Breast epithelium (tissue), 3 donors: ENCODE results near the gene SVEP1.

Experiments
- CTCF ChIP-seq, 3 donors: fragments of 450-650 bp; IDR thresholded peaks; one replicate each; pipeline ENCODE4 v1.5.1; 2016 to 2017; ENCODE audit warnings: antibody characterized with exemption in 3 of 3, mild to moderate bottlenecking in 3 of 3, moderate library complexity in 3 of 3
- POLR2A ChIP-seq: fragments of 450-650 bp; IDR thresholded peaks from one replicate; pipeline ENCODE4 v1.6.1; 2016; ENCODE audit warnings: antibody characterized with exemption, mild to moderate bottlenecking, moderate library complexity
- POLR2AphosphoS5 ChIP-seq, 3 donors: sonication (generic); formaldehyde crosslinking; IDR thresholded peaks; one replicate each; pipeline ENCODE4 v1.6.1; 2017; ENCODE audit warnings: antibody characterized with exemption in 3 of 3

GRCh38 chr9:110591526-110591925 lies 12.0 kb upstream of the SVEP1 start:
- TF ChIP-seq POLR2A (no peak), POLR2AphosphoS5 (IDR thresholded peaks at IDR 0.05) (no peak), CTCF (IDR thresholded peaks at IDR 0.05) (no peak)
